ENCODE measurements around the gene CCDC91.
"Not testable (repeated sequence)": the region's sequence is repeated elsewhere in the genome, so short reads cannot be mapped to it uniquely, and the experiment has no call there.

CCDC91 gene

GRCh38 chr12:28258998-28259397 is 68.7 kb downstream of the CCDC91 start:
- H3K4me3 ChIP-seq (ENCODE audit: control insufficient read depth, low read depth, low read length), result no peak overlapping the region
- no peak for TF ChIP-seq CTCF (conservative IDR thresholded peaks at IDR 0.05; ENCODE audit: control insufficient read depth, insufficient read depth, low read depth, low read length)
- peak; percentile 27 for DNase-seq (ENCODE audit: low read depth)

GRCh38 chr12:28265435-28266042 is 75.3 kb downstream of the CCDC91 start:
- no peak overlapping the region for H3K4me3 ChIP-seq (ENCODE audit: control insufficient read depth, low read depth, low read length)
- no peak for DNase-seq (ENCODE audit: low read depth)

GRCh38 chr12:28267920-28268607 is 77.8 kb downstream of the CCDC91 start:
- DNase-seq (ENCODE audit: low read depth), result not testable (repeated sequence)

More at GRCh38 chr12:28265435-28266042, 75.3 kb downstream of the CCDC91 start:
- TF ChIP-seq CTCF (conservative IDR thresholded peaks at IDR 0.05; ENCODE audit: control insufficient read depth, insufficient read depth, low read depth, low read length), result no peak

GRCh38 chr12:28268608-28269229 is 78.5 kb downstream of the CCDC91 start:
- no peak for TF ChIP-seq CTCF (conservative IDR thresholded peaks at IDR 0.05; ENCODE audit: control insufficient read depth, insufficient read depth, low read depth, low read length)
- DNase-seq (ENCODE audit: low read depth), result no peak
- H3K4me3 ChIP-seq (ENCODE audit: control insufficient read depth, low read depth, low read length), result no peak overlapping the region

More at GRCh38 chr12:28267920-28268607, 77.8 kb downstream of the CCDC91 start:
- not testable (repeated sequence) for H3K4me3 ChIP-seq (ENCODE audit: control insufficient read depth, low read depth, low read length)

- DNase-seq (ENCODE audit: low read depth), result no peak
- no peak for TF ChIP-seq CTCF (conservative IDR thresholded peaks at IDR 0.05; ENCODE audit: control insufficient read depth, insufficient read depth, low read depth, low read length)
- no peak overlapping the region for H3K4me3 ChIP-seq (ENCODE audit: control insufficient read depth, low read depth, low read length)
Observed at GRCh38 chr12:28269851-28270250, 79.6 kb downstream of the CCDC91 start.

GRCh38 chr12:28278499-28278898 is 88.2 kb downstream of the CCDC91 start:
- no peak for TF ChIP-seq CTCF (conservative IDR thresholded peaks at IDR 0.05; ENCODE audit: control insufficient read depth, insufficient read depth, low read depth, low read length)
- DNase-seq (ENCODE audit: low read depth), result peak; percentile 1
- H3K4me3 ChIP-seq (ENCODE audit: control insufficient read depth, low read depth, low read length), result no peak overlapping the region

GRCh38 chr12:28278960-28279359 is 88.7 kb downstream of the CCDC91 start:
- no peak for DNase-seq (ENCODE audit: low read depth)
- no peak overlapping the region for H3K4me3 ChIP-seq (ENCODE audit: control insufficient read depth, low read depth, low read length)
- no peak for TF ChIP-seq CTCF (conservative IDR thresholded peaks at IDR 0.05; ENCODE audit: control insufficient read depth, insufficient read depth, low read depth, low read length)
